ENCODE measurements around the gene UROC1.

GRCh38 chr3:126450219-126450618, 67.4 kb downstream of the UROC1 start:
- TF ChIP-seq PRPF4 (IDR thresholded peaks at IDR 0.05; ENCODE audit: low read depth, low read length, poor library complexity, severe bottlenecking) (no peak), CTCF (CRISPR knock-in tag; IDR thresholded peaks at IDR 0.05) (no peak), SMC3 (IDR thresholded peaks at IDR 0.05; ENCODE audit: low read length) (no peak), POLR2A (IDR thresholded peaks at IDR 0.05; ENCODE audit: insufficient read depth in 1 of 2, low read depth in 2 of 2, low read length in 2 of 2) (no peak), HNRNPH1 (optimal IDR thresholded peaks at IDR 0.05; ENCODE audit: low read depth, low read length) (no peak), PRDM10 (CRISPR knock-in tag; IDR thresholded peaks at IDR 0.05; ENCODE audit: low read depth) (no peak), ZSCAN30 (CRISPR knock-in tag; IDR thresholded peaks at IDR 0.05) (no peak), ZKSCAN1 (IDR thresholded peaks at IDR 0.05; ENCODE audit: low read length) (no peak), MAFF (IDR thresholded peaks at IDR 0.05; ENCODE audit: low read depth, low read length) (no peak), SP2 (CRISPR knock-in tag; IDR thresholded peaks at IDR 0.05) (no peak), EP300 (IDR thresholded peaks at IDR 0.05; ENCODE audit: low read depth in 2 of 2, low read length in 2 of 2) (no peak), EP300 (CRISPR knock-in tag; IDR thresholded peaks at IDR 0.05; ENCODE audit: borderline replicate concordance) (no peak), ZSCAN31 (CRISPR knock-in tag; IDR thresholded peaks at IDR 0.05; ENCODE audit: low read depth) (no peak), REST (IDR thresholded peaks at IDR 0.05; ENCODE audit: borderline replicate concordance in 1 of 2, low read depth in 1 of 2, low read length in 2 of 2) (no peak)
